A549 (cell line): ENCODE data around the gene RAPGEF6.

Experiments
- EP300 ChIP-seq, 2 experiments: fragments of >200 bp; sonication (Bioruptor Twin); formaldehyde crosslinking; IDR thresholded peaks; 2 replicates in 1 of 2; 3 replicates in 1 of 2; pipeline ENCODE4 v1.6.1; 2016 to 2017
- POLR2A ChIP-seq: IDR thresholded peaks from 2 replicates; pipeline ENCODE4 v1.6.1; 2012; ENCODE audit warnings: mild to moderate bottlenecking, low read length
- RAD21 ChIP-seq, 2 experiments: fragments of >200 bp in 1 of 2; sonication (Bioruptor Twin) in 1 of 2; formaldehyde crosslinking in 1 of 2; IDR thresholded peaks in 1 of 2; conservative IDR thresholded peaks in 1 of 2; 2 replicates in 1 of 2; 3 replicates in 1 of 2; pipeline ENCODE4 v1.6.1; 2012 to 2018; ENCODE audit warnings: inconsistent platforms in 1 of 2
- SMC3 ChIP-seq: fragments of >200 bp; sonication (Bioruptor Twin); formaldehyde crosslinking; IDR thresholded peaks from 3 replicates; pipeline ENCODE4 v1.6.1; 2018; ENCODE audit warnings: inconsistent platforms
- ZSCAN20 ChIP-seq: fragments of 250-450 bp; sonication (Bioruptor Pico); IDR thresholded peaks from 2 replicates; pipeline ENCODE4 v1.8.0; 2022; ENCODE audit warnings: mild to moderate bottlenecking, moderate library complexity
- TF ChIP-seq, protein P1 (sequence below): fragments of 150-350 bp; IDR thresholded peaks from 2 replicates; pipeline ENCODE4 v1.6.1; 2014; ENCODE audit warnings: low read depth, mild to moderate bottlenecking, low read length

- TF ChIP-seq RAD21 (conservative IDR thresholded peaks at IDR 0.05 in 1 of 2, IDR thresholded peaks at IDR 0.05 in 1 of 2) (no peak), EP300 (IDR thresholded peaks at IDR 0.05) (no peak), POLR2A (no peak), ZSCAN20 (CRISPR knock-in tag) (no peak), SMC3 (no peak)
- TF ChIP-seq, protein P1, sequence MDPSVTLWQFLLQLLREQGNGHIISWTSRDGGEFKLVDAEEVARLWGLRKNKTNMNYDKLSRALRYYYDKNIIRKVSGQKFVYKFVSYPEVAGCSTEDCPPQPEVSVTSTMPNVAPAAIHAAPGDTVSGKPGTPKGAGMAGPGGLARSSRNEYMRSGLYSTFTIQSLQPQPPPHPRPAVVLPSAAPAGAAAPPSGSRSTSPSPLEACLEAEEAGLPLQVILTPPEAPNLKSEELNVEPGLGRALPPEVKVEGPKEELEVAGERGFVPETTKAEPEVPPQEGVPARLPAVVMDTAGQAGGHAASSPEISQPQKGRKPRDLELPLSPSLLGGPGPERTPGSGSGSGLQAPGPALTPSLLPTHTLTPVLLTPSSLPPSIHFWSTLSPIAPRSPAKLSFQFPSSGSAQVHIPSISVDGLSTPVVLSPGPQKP = no peak
Measured at GRCh38 chr5:131523500-131524185, 111.4 kb downstream of the RAPGEF6 start.
